Endothelial cell of umbilical vein (primary cell): Measurements from ENCODE around the gene GSTA5.

ENCODE experiments used
- CTCF ChIP-seq, 2 donors: IDR thresholded peaks; 1 replicate in 1 of 2; 2 replicates in 1 of 2; pipeline ENCODE4 v1.5.1; 2011; ENCODE audit warnings: low read length in 2 of 2, mild to moderate bottlenecking in 2 of 2, moderate library complexity in 2 of 2, control low read depth in 1 of 2, inconsistent platforms in 1 of 2, low read depth in 1 of 2; ENCODE audit not compliant: insufficient read depth in 1 of 2; ENCODE audit errors: extremely low read depth in 1 of 2
- EZH2 ChIP-seq: IDR thresholded peaks from 2 replicates; pipeline ENCODE4 v1.6.1; 2012; ENCODE audit warnings: borderline replicate concordance, low read depth, mild to moderate bottlenecking, moderate library complexity, low read length, inconsistent platforms; ENCODE audit not compliant: severe bottlenecking
- FOS ChIP-seq: IDR thresholded peaks from 2 replicates; pipeline ENCODE4 v1.6.1; 2011; ENCODE audit warnings: mild to moderate bottlenecking, low read length, moderate library complexity, borderline replicate concordance; ENCODE audit not compliant: insufficient read depth
- GATA2 ChIP-seq: IDR thresholded peaks from 2 replicates; pipeline ENCODE4 v1.7.0; 2011; ENCODE audit warnings: low read depth, mild to moderate bottlenecking, moderate library complexity, mixed read lengths, low read length; ENCODE audit not compliant: insufficient read length, insufficient read depth
- JUN ChIP-seq: IDR thresholded peaks from 2 replicates; pipeline ENCODE4 v1.6.1; 2011; ENCODE audit warnings: borderline replicate concordance, low read depth; ENCODE audit not compliant: insufficient read length, insufficient read depth
- MAX ChIP-seq: IDR thresholded peaks from 2 replicates; pipeline ENCODE4 v1.6.1; 2011; ENCODE audit not compliant: insufficient read depth, insufficient read length
- MYC ChIP-seq: IDR thresholded peaks from one replicate; pipeline ENCODE4 v1.6.1; 2011; ENCODE audit warnings: mild to moderate bottlenecking, low read depth, low read length
- POLR2A ChIP-seq: IDR thresholded peaks from 2 replicates; pipeline ENCODE4 v1.6.1; 2012; ENCODE audit warnings: low read depth, mild to moderate bottlenecking, control low read depth, low read length
- POLR2AphosphoS5 ChIP-seq: IDR thresholded peaks from 2 replicates; pipeline ENCODE4 v1.6.1; 2012; ENCODE audit warnings: low read depth, mild to moderate bottlenecking, control low read depth, low read length, moderate library complexity; ENCODE audit not compliant: insufficient read depth

GRCh38 chr6:52802806-52803205, 37.8 kb downstream of the GSTA5 start:
- TF ChIP-seq CTCF (IDR thresholded peaks at IDR 0.05; ENCODE audit: extremely low read depth in 1 of 2, insufficient read depth in 1 of 2, low read depth in 1 of 2, low read length in 2 of 2): no peak
- no peak for TF ChIP-seq POLR2A
- TF ChIP-seq FOS: no peak
- no peak for TF ChIP-seq EZH2
- TF ChIP-seq GATA2: no peak
- no peak for TF ChIP-seq POLR2AphosphoS5
- no peak for TF ChIP-seq MAX
- TF ChIP-seq JUN: no peak
- no peak for TF ChIP-seq MYC
